ENCODE data around the gene NTNG1. TPM values are rescaled to one million over a fixed set of nuclear protein-coding genes. Genes with fewer than 3 reads are reported as not detected.
A peak's percentile ranks its signal among the peaks of the same experiment; 100 is the strongest.
"Not testable (repeated sequence)": the region's sequence is repeated elsewhere in the genome, so short reads cannot be mapped to it uniquely, and the experiment has no call there.

NTNG1 gene
- polyA plus RNA-seq, 6 donors from 2014 or later: 0.52 to 2.2 (median 1.1) TPM; not detected in 1

DNA sequence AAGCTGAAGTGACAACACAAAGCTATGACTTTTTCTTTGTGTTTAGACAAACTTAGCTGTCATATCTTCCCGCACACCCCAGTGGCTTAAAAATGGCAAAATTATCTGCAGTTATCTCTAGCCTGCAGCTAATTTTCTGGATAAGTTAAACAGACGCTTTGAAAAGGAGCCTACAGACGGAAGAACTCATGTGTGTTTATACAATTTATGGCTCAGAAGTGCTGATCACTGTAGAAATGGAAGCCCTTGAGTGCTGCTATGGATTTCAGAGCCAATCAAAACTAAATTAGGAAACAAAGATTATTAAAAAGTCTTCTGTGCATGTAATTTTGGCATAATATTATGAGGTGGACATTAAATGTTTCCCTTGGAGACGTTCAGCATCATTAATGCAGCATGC lies 11.6 kb downstream of the NTNG1 start:
- Mint-ChIP-seq H3K27ac (no peak overlapping the region), H3K9me3 (no peaks in the 10 kb centered on the region), H3K4me3 (no peak overlapping the region), H3K36me3 (no peaks in the 10 kb centered on the region), H3K4me1 (no peaks in the 10 kb centered on the region), H3K27me3 (peaks cover 20 to 33% (median 23%) of the 10 kb centered on the region in 3 donors)
- DNase-seq: no peak
- ATAC-seq (ENCODE audit: low read depth in 2 of 2): no peak

DNA sequence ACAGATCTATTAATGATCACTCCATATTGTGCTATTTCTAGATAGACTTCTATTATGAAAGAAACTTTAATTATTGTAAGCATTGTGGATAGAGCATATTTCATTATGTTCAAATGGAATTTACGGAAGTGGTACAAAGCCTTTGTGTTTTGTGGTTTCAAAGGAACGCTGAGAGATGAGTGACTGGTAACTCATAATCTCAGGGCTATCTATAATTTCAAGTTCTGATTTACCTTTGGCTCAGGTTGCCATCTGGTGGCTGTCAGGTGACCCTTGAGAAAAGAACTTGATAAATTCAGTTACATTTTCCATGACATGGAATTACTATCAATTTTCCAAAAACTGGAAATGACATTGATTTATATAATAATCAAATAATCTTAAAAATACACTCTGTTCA lies 12.2 kb downstream of the NTNG1 start:
- Mint-ChIP-seq H3K36me3 (no peaks in the 10 kb centered on the region), H3K4me1 (no peaks in the 10 kb centered on the region), H3K27ac (no peak overlapping the region), H3K9me3 (no peaks in the 10 kb centered on the region), H3K27me3 (peaks cover 14 to 27% (median 19%) of the 10 kb centered on the region in 3 donors), H3K4me3 (no peak overlapping the region)
- DNase-seq (no peak), ATAC-seq (ENCODE audit: low read depth in 2 of 2) (no peak)

DNA sequence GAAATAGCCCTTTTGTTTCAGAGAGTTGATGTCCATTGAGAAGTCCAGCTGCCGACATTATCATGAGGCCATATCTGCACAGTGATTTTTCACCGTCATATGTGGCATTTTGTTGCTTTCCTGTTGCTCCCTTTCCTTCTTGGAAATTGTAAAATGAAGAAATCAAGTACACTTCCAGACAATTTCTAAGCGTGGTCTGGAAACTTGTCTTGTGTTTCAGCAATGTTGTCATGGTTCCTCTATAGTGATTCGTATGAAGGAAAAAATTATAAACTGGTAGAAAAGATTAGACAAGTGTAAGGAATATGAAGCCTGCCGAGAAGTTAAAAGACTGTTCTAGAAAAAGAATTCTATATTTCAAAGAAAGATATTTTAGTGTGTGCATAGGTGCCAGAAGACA lies 17.7 kb downstream of the NTNG1 start:
- no peak for ATAC-seq (ENCODE audit: low read depth in 2 of 2)
- H3K4me1 Mint-ChIP-seq: no peaks in the 10 kb centered on the region
- H3K36me3 Mint-ChIP-seq: no peaks in the 10 kb centered on the region
- H3K4me3 Mint-ChIP-seq: no peak overlapping the region
- no peak overlapping the region for H3K27ac Mint-ChIP-seq
- H3K9me3 Mint-ChIP-seq: no peaks in the 10 kb centered on the region
- H3K27me3 Mint-ChIP-seq: peaks cover 13 to 23% (median 19%) of the 10 kb centered on the region in 3 donors
- DNase-seq: no peak

DNA sequence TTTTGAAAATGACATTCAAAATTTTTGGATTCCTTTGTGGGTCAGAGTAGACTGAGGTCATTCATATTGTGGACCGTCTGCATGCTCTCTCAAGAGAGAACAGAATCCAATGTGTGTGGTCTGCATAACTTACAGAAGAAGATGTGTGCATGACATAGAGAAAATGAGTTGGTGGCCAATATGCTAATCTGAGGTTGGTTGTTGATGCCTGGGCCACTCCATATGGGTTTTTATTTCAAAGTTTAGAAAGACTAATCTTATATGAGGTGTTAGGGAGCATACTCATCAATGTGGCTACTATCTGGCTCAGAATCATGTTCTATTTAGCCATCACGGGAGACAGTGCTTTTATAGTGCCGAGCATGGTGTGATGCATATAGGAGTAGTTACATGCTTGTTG lies 18.2 kb downstream of the NTNG1 start:
- Mint-ChIP-seq H3K4me3 (no peak overlapping the region), H3K27me3 (peaks cover 8 to 18% (median 14%) of the 10 kb centered on the region in 3 donors), H3K27ac (no peak overlapping the region), H3K4me1 (no peaks in the 10 kb centered on the region), H3K36me3 (peaks cover 0 to 1% of the 10 kb centered on the region in 2 donors), H3K9me3 (peaks cover 0 to 1% (median 0%) of the 10 kb centered on the region in 7 donors)
- ATAC-seq (ENCODE audit: low read depth in 2 of 2) (no peak), DNase-seq (no peak)

DNA sequence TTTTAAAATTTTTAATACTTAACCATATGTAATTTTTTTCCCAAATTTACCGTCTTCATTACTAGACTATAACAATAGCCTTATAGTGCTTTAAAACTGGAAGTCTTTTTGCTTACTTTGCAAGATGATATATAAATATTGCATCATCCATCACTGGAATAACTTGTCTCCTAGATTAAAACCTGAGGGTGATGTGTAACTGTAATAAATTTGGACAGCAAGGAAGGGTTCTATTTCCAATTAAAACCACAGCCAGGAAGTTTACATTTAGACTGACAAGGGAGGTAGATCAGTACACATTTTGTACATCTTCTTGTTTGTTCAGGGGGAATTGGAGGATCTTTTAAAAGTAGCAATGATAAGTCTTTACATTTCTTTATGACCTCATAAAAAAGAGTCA lies 21.9 kb downstream of the NTNG1 start:
- peaks cover 5 to 19% (median 17%) of the 10 kb centered on the region in 3 donors for H3K27me3 Mint-ChIP-seq
- peaks cover 5 to 19% (median 10%) of the 10 kb centered on the region in 7 donors for H3K9me3 Mint-ChIP-seq
- H3K4me3 Mint-ChIP-seq: no peak overlapping the region
- DNase-seq (no peak), ATAC-seq (ENCODE audit: low read depth in 2 of 2) (no peak)
- H3K36me3 Mint-ChIP-seq: peaks cover 0 to 12% of the 10 kb centered on the region in 2 donors
- H3K27ac Mint-ChIP-seq: no peak overlapping the region
- H3K4me1 Mint-ChIP-seq: peaks cover 0 to 2% (median 0%) of the 10 kb centered on the region in 3 donors

DNA sequence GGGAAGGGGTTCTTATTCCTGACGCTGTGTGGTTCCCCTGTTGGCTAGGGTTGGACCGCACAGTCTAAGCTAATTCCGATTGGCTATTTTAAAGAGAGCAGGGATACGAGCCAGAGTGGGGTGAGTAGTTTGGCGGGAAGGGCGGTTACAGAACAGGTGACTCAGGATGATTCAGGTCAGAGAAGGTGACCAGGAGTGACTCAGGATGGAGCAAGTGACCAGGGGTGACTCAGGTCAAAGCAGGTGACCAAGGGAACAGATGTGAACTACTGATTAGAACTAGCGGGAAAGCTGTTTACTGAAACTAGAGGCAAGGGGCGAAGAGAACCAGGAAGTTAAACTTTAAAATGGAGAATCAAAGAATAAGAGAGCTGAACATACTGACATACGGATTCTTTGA lies 24.1 kb downstream of the NTNG1 start:
- Mint-ChIP-seq H3K27ac (peak overlapping the region in 1 of 6 donors; percentile 40), H3K9me3 (peaks cover 5 to 19% (median 10%) of the 10 kb centered on the region in 7 donors), H3K36me3 (peaks cover 0 to 12% of the 10 kb centered on the region in 2 donors), H3K27me3 (peaks cover 0 to 12% (median 10%) of the 10 kb centered on the region in 3 donors)
- not testable (repeated sequence) for DNase-seq; H3K4me3 Mint-ChIP-seq; H3K4me1 Mint-ChIP-seq; ATAC-seq (ENCODE audit: low read depth in 2 of 2)

DNA sequence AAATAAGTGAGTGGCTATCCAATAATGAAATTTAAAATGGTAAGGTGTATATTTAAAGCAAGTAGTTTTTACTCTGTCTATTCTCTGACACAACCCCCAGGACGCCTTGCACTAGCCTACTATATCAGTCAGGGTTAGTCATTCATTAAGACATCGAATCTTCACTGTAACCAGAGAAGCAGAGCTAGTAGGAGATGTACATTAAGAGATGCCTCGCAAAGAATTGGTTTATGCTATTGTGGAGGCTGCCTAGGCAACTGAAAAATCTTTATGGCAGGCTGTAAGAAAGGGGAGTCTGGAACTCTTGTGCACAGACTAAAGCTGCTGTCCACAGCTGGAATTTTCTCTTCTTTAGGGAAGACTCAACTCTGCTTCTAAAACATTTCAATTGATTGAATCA lies 28.8 kb downstream of the NTNG1 start:
- no peak for DNase-seq
- ATAC-seq (ENCODE audit: low read depth in 2 of 2): no peak
- Mint-ChIP-seq H3K9me3 (peaks cover 5 to 12% (median 5%) of the 10 kb centered on the region in 7 donors), H3K27ac (no peak overlapping the region), H3K4me3 (no peak overlapping the region), H3K4me1 (peaks cover 0 to 6% (median 0%) of the 10 kb centered on the region in 3 donors), H3K36me3 (peaks cover 0 to 4% of the 10 kb centered on the region in 2 donors), H3K27me3 (peaks cover 5 to 9% (median 7%) of the 10 kb centered on the region in 3 donors)

DNA sequence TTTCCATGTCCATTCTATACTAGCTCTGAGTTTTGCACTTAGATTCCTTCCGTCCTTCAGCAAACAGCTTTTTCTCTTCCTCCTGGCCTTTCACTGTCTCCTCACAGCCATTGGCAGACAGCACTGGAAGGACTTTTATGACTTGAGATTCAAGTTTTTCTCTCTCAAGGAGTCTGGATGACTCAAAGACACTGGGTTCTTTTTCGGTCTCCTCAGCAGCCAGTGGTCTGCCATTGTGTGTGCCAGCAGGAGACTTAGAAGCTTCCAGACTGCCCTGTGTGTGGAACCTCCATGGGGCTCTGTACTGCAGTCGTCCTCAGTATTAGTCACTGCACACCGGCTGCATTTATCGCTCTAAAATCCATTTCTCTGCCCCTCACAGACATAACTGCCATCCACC lies 30.5 kb downstream of the NTNG1 start:
- Mint-ChIP-seq H3K9me3 (peaks cover 0 to 2% (median 0%) of the 10 kb centered on the region in 7 donors), H3K27ac (no peak overlapping the region), H3K4me1 (peaks cover 0 to 6% (median 0%) of the 10 kb centered on the region in 3 donors), H3K27me3 (peaks cover 0 to 5% (median 3%) of the 10 kb centered on the region in 3 donors), H3K36me3 (no peaks in the 10 kb centered on the region), H3K4me3 (no peak overlapping the region)
- DNase-seq: no peak
- no peak for ATAC-seq (ENCODE audit: low read depth in 2 of 2)

DNA sequence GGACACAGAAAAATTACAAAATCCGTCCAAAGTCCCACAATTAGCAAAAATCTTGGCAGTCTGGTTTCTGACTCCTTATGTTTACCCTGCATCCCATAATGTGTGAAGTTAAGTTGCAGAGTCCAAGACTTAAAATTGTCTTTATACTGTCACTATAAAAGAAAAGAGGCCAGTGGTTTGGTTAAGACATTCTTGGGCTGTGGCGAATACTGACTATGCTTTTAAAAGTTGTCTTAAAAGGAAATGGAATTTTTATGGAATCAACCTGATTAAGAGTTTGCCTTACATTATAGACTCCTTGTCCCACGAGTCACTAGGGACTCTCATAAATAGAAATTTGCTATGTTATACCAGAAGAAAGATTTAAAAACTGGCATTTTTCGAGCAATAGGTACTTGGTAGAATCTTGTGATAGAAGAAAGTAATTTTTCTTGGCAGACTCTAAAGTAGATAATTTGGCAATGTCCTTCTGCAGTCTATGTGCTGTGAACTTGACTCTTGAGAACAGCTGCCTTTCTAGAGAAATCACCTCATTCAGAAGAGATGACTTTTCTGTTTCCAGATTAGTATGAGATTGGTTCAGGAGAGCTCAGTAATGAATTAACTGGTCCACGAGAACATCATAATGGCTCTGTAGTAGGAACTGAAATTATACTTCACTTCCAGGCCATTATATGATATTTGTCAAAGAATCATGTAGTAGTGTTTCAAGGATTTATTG lies 31.8 kb downstream of the NTNG1 start:
- Mint-ChIP-seq H3K4me3 (no peak overlapping the region), H3K4me1 (peaks cover 0 to 5% (median 0%) of the 10 kb centered on the region in 3 donors), H3K27me3 (peaks cover 3 to 8% (median 5%) of the 10 kb centered on the region in 3 donors), H3K27ac (no peak overlapping the region), H3K9me3 (peaks cover 0 to 2% (median 0%) of the 10 kb centered on the region in 7 donors), H3K36me3 (no peaks in the 10 kb centered on the region)
- ATAC-seq (ENCODE audit: low read depth in 2 of 2): no peak
- no peak for DNase-seq

DNA sequence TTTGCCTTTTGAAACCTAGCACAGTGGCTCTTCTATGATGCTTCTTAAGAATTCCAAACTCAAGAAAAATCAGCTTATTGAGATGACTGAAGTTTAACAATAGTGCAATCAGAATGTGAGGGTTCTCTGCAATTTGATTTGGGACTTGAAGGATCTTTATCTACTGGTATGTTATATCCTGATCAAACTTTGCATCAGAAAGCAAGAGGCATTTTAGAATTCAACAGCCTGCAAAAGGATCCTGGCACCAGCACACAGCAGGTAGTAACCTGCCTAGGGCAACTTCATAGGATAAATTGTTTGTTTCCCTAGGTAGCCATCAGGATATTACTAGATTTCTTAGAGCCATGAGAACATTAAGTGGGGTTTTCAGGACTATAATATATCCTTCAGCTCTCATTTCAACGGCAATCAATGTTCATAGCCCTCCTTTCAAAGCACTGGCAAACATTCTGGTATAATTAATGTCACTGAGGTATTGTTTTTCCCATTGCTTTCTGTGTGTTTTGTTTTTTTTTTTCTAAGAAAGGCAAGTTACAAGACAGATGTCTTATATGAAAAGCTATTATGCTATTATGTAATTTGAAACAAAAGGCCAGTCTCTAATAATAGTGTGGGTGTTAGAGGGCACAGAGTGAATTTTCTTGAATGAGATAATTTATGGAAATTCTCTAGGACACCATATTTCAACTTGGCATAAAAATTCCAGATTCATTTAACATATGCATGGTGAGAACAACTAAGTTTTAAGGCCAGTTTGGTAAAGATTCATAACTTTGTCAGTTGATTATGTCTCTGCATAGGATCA lies 34.5 kb downstream of the NTNG1 start:
- no peak overlapping the region for H3K4me3 Mint-ChIP-seq

DNA sequence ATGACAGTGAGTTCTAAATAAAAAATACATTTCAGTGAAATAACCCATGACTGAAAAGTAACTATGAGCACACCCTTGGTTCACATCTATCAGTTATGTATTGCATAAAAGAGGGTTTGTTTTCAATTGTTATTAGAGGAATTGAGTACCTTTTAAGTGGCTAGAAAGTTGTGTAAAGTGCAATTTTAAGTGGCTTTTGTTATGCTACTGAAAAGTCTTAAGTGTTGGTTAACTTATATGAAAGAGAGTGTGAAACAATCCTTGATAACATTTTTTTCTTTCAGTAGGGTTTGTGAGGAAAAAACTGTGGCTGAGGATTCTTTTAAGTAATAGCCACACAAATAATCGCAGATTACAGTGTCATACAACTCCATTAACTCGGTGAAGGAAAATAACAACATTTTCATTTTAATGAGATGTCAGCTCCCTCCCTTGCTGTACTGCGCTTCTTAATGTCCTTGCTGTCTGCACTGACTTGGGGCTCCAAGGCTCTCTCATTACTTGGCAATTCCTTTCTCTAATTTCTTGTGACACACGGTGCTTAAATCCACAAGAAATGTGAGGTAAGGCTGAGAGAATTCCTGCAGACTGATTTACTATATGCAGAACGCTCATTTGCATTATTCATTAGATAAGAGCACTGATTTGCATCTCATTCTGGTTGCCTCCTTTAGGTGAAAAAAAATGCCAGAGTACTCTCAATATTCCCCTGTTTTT lies 40.6 kb downstream of the NTNG1 start:
- Mint-ChIP-seq H3K27ac (no peak overlapping the region), H3K4me3 (no peak overlapping the region), H3K9me3 (no peaks in the 10 kb centered on the region), H3K36me3 (no peaks in the 10 kb centered on the region), H3K27me3 (peaks cover 26 to 37% (median 29%) of the 10 kb centered on the region in 3 donors), H3K4me1 (no peaks in the 10 kb centered on the region)
- ATAC-seq (ENCODE audit: low read depth in 2 of 2): no peak
- DNase-seq: no peak

More for the DNA sequence above, 34.5 kb downstream of the NTNG1 start:
- no peaks in the 10 kb centered on the region for H3K4me1 Mint-ChIP-seq
- no peak for ATAC-seq (ENCODE audit: low read depth in 2 of 2)
- H3K9me3 Mint-ChIP-seq: no peaks in the 10 kb centered on the region
- peaks cover 5 to 18% (median 7%) of the 10 kb centered on the region in 3 donors for H3K27me3 Mint-ChIP-seq
- H3K36me3 Mint-ChIP-seq: no peaks in the 10 kb centered on the region
- DNase-seq: no peak
- H3K27ac Mint-ChIP-seq: no peak overlapping the region

DNA sequence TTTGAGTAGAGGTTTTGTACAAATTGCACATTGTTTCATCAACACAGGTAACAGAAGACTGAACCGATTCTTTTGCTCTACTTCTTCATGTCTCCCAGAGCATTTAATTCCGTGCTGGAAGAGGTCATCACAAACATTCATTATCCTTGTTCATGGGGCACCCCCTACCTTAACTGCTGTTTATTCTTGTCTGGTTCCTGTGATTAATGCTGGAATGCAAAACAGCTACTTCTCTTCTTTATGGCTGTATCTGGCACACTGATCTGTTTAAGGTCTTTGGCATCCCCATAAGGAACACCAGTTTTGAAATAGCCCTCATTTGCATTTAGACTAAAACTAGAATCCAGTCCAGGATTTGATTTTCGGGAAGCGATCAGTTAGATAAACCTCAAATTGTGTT lies 42.2 kb downstream of the NTNG1 start:
- DNase-seq (no peak), ATAC-seq (ENCODE audit: low read depth in 2 of 2) (no peak)
- H3K4me3 Mint-ChIP-seq: no peak overlapping the region
- H3K27me3 Mint-ChIP-seq: peaks cover 25 to 28% (median 26%) of the 10 kb centered on the region in 3 donors
- H3K9me3 Mint-ChIP-seq: no peaks in the 10 kb centered on the region
- H3K27ac Mint-ChIP-seq: no peak overlapping the region
- H3K4me1 Mint-ChIP-seq: no peaks in the 10 kb centered on the region
- H3K36me3 Mint-ChIP-seq: no peaks in the 10 kb centered on the region

DNA sequence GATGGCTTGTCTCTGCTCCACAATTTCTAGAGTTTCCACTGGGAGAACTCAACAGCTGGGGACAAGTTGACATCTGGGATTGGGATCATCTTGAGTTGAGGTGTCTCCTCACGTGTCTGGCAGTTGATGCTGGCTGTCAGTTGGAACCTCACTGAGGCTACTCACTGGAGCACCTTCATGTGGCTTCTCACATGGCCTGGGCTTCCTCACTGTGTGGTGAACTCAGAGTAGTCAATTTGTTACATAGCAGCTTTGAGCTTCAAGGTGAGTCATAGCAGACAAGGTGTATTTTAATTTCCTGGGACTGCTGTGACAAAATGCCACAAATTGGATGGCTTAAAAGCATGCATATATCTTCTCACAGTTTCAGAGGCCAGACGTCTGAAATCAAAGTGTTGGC lies 44.0 kb downstream of the NTNG1 start:
- ATAC-seq (ENCODE audit: low read depth in 2 of 2) (no peak), DNase-seq (no peak)
- no peaks in the 10 kb centered on the region for H3K9me3 Mint-ChIP-seq
- H3K27ac Mint-ChIP-seq: no peak overlapping the region
- H3K4me1 Mint-ChIP-seq: no peaks in the 10 kb centered on the region
- no peak overlapping the region for H3K4me3 Mint-ChIP-seq
- H3K36me3 Mint-ChIP-seq: no peaks in the 10 kb centered on the region
- H3K27me3 Mint-ChIP-seq: peaks cover 20 to 26% (median 24%) of the 10 kb centered on the region in 3 donors
